ENCODE measurements around the gene AUNIP. TPM values are rescaled to one million over a fixed set of nuclear protein-coding genes. Genes with fewer than 3 reads are reported as not detected.
A peak's percentile ranks its signal among the peaks of the same experiment; 100 is the strongest.

Gene AUNIP
- total RNA-seq, 1 donor from 2014 or later = 4.7 TPM

- TF ChIP-seq CTCF (IDR thresholded peaks at IDR 0.05; ENCODE audit: unreplicated experiment) = no peak
- H3K36me3 Mint-ChIP-seq (ENCODE audit: insufficient read depth) = peaks cover 12% of the 10 kb centered on the region
- no peaks in the 10 kb centered on the region for H3K27me3 Mint-ChIP-seq
- DNase-seq (ENCODE audit: low spot score, unreplicated experiment) = no peak
- no peaks in the 10 kb centered on the region for H3K9me3 Mint-ChIP-seq (ENCODE audit: low read depth)
- no peak overlapping the region for H3K4me3 Mint-ChIP-seq (ENCODE audit: low read depth)
- peaks cover 37% of the 10 kb centered on the region for H3K4me1 Mint-ChIP-seq (ENCODE audit: low read depth)
- H3K27ac Mint-ChIP-seq = no peak overlapping the region
Observed at GRCh38 chr1:25893116-25893515, 33.9 kb upstream of the AUNIP start.

GRCh38 chr1:25891606-25892005 lies 32.3 kb upstream of the AUNIP start:
- no peak for TF ChIP-seq CTCF (IDR thresholded peaks at IDR 0.05; ENCODE audit: unreplicated experiment)
- Mint-ChIP-seq H3K36me3 (ENCODE audit: insufficient read depth) (peaks cover 12% of the 10 kb centered on the region), H3K4me3 (ENCODE audit: low read depth) (no peak overlapping the region), H3K27me3 (no peaks in the 10 kb centered on the region), H3K27ac (peak overlapping the region; percentile 97), H3K4me1 (ENCODE audit: low read depth) (peaks cover 39% of the 10 kb centered on the region), H3K9me3 (ENCODE audit: low read depth) (no peaks in the 10 kb centered on the region)
- DNase-seq (ENCODE audit: low spot score, unreplicated experiment) = no peak

- peak overlapping the region; percentile 97 for H3K27ac Mint-ChIP-seq
- H3K4me3 Mint-ChIP-seq (ENCODE audit: low read depth) = peak overlapping the region; percentile 49
- no peaks in the 10 kb centered on the region for H3K27me3 Mint-ChIP-seq
- peaks cover 14% of the 10 kb centered on the region for H3K36me3 Mint-ChIP-seq (ENCODE audit: insufficient read depth)
- no peak for TF ChIP-seq CTCF (IDR thresholded peaks at IDR 0.05; ENCODE audit: unreplicated experiment)
- DNase-seq (ENCODE audit: low spot score, unreplicated experiment) = peak; percentile 40
- peaks cover 46% of the 10 kb centered on the region for H3K4me1 Mint-ChIP-seq (ENCODE audit: low read depth)
- H3K9me3 Mint-ChIP-seq (ENCODE audit: low read depth) = no peaks in the 10 kb centered on the region
Observed at GRCh38 chr1:25890239-25891034, 31.2 kb upstream of the AUNIP start.

GRCh38 chr1:25889470-25889869 lies 30.2 kb upstream of the AUNIP start:
- no peak overlapping the region for H3K4me3 Mint-ChIP-seq (ENCODE audit: low read depth)
- H3K36me3 Mint-ChIP-seq (ENCODE audit: insufficient read depth) = peaks cover 12% of the 10 kb centered on the region
- no peak for DNase-seq (ENCODE audit: low spot score, unreplicated experiment)
- H3K4me1 Mint-ChIP-seq (ENCODE audit: low read depth) = peaks cover 42% of the 10 kb centered on the region
- peak overlapping the region; percentile 97 for H3K27ac Mint-ChIP-seq
- TF ChIP-seq CTCF (IDR thresholded peaks at IDR 0.05; ENCODE audit: unreplicated experiment) = peak; percentile 11
- no peaks in the 10 kb centered on the region for H3K9me3 Mint-ChIP-seq (ENCODE audit: low read depth)
- no peaks in the 10 kb centered on the region for H3K27me3 Mint-ChIP-seq

- Mint-ChIP-seq H3K4me3 (ENCODE audit: low read depth) (no peak overlapping the region), H3K4me1 (ENCODE audit: low read depth) (peaks cover 42% of the 10 kb centered on the region), H3K27me3 (no peaks in the 10 kb centered on the region), H3K27ac (peak overlapping the region; percentile 76), H3K9me3 (ENCODE audit: low read depth) (no peaks in the 10 kb centered on the region), H3K36me3 (ENCODE audit: insufficient read depth) (peaks cover 12% of the 10 kb centered on the region)
- TF ChIP-seq CTCF (IDR thresholded peaks at IDR 0.05; ENCODE audit: unreplicated experiment) = no peak
- no peak for DNase-seq (ENCODE audit: low spot score, unreplicated experiment)
Observed at GRCh38 chr1:25888426-25888987, 29.2 kb upstream of the AUNIP start.
